Stimulated activated CD8-positive, alpha-beta memory T cell treated with anti-CD3 and anti-CD28 coated beads, Interleukin-12 subunit alpha, Interleukin-12 subunit beta, amount 100 ng/mL, for 24 hours (primary cell): ENCODE data around the gene AKAP13.
"Not testable (repeated sequence)": the region's sequence is repeated elsewhere in the genome, so short reads cannot be mapped to it uniquely, and the experiment has no call there.

Experiments used
- DNase-seq: peaks from one replicate; pipeline ENCODE4 v3.0.0-alpha.2; 2020; ENCODE audit errors: extremely low read depth

The AKAP13 gene

GRCh38 chr15:85500729-85501128 is 120.3 kb downstream of the AKAP13 start:
- DNase-seq: no peak

DNA sequence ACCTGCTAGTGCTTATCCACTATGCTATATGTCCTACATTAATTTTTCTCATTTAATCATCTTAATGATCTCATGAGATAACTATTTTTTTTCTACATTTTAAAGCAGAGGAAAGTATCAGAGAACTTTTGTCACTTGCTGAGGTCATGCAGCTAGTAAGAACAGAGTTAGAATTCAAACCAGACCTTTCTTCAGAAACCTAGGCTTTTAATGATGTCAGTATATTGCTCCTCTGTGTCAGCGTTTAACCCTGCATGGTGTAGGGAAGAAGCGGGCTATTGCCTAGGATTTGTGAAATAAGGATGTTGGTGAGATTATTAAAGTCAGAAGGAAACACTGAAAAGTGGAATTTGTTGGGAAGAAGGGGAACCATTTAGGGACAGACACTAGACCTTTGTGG is 121.2 kb downstream of the AKAP13 start:
- DNase-seq: no peak

- no peak for DNase-seq
Observed at GRCh38 chr15:85503151-85503799, 122.9 kb downstream of the AKAP13 start.

- DNase-seq: no peak
Observed at GRCh38 chr15:85504749-85505676, 124.6 kb downstream of the AKAP13 start.

GRCh38 chr15:85507114-85507513 is 126.7 kb downstream of the AKAP13 start:
- no peak for DNase-seq

- DNase-seq: no peak
Observed at GRCh38 chr15:85509973-85510372, 129.6 kb downstream of the AKAP13 start.

- no peak for DNase-seq
Observed at GRCh38 chr15:85514413-85514812, 134.0 kb downstream of the AKAP13 start.

DNA sequence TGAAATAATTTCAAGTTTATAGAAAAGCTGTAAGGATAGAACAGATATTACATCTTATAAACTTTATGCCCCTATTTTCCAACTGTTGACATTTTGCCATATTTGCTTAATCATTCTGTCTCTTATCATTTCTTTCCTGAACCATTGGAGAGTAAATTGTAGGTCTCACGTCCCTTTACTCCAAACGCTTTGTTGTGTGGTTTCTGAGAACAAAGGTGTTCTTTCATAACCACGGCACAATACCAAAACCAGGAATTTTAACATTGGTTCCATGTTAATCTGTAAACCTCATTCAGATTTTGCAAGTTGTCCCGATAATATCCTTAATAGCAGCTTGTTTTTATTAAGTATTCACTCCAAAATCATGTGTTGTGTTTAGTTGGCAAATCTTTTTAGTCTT is 134.8 kb downstream of the AKAP13 start:
- no peak for DNase-seq

DNA sequence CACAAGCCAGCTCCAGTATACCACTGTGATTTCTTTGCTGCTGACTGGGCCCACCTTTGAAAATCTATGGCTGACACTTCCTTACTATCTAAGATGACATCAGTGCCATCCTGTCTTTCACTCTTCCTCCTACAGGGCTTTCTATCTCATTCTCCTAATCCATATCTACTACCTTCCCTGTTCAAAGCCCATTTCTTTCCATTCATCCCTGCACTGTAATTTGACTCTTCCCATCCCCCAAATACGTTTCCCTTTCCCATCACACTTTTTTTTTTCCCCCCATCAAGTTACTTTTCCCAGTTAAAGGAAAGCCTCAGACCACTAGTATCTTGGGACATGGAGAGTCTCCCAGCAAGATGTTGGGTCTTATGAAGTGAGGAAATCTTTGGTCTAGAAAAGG is 136.7 kb downstream of the AKAP13 start:
- no peak for DNase-seq

DNA sequence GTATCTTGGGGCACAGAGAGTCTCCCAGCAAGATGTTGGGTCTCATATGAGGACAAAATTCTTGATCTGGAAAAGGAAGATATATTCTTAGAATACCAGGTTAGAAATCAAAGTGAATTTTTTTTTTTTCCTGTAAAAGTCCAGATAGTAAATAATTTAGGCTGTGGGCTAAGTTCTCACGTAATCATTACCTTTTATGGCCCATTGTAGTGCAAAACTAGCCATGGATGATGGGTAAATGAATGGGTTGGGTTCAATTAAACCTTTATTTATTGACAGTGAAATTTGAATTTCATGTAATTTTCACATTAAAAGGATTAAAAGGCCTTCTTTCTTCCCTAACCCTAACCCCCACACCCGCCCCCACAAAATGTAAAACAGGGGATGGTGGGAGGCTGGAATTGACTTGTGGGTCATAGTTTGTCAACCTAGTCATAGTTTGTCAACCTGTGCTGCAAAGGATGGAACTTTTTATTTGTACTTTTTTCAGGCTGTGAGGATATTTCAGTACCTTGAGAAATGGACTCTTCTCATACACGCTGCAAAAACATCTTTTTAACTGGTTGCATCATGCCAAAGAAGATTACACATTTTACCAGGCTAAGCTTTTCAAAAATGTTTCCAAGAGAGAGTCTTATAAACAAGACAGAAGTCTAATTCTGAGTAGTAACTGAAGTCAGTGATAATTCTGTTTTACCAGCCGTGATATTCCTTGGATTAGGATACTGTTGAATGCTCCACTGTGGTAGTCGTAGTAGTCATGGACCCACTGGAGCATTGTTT is 138.8 kb downstream of the AKAP13 start:
- DNase-seq: no peak

- DNase-seq: no peak
Observed at GRCh38 chr15:85520650-85521049, 140.2 kb downstream of the AKAP13 start.

DNA sequence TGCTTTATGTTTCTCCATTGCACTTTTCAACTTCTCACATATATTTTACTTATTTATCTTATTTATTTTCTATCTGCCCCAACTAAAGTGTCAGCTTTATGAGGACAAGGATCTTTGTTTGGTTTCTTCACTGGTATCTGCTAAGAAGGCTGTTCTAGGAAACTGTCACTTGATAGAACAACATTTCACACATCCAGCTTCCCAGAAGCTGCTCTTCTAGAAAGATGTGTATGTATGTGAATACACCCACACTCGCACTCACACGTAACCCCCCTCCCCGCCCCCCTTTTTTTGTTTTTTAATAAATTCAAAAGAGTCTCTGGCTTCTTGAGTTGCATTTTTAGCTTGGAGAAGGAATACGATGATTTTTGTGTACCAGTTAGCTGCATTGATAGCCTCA is 143.1 kb downstream of the AKAP13 start:
- no peak for DNase-seq

DNA sequence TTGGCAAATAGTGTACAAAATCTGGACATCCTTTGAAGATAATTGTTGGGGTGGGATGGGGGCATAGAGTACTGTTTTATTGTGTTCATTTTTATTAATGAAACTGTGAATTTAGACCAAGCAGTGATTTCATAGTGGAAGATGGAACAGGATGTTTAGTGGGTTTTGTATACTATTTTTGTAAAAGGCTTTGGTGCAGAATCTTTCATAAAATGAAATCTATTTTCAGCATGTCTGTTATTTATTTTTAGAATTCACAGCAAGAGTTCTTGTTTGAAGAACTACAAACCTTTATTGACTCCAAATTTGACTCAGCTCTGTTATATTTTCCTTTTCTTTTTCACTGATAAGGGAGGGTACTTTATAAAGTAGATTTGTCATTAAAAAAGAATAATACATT is 145.4 kb downstream of the AKAP13 start:
- DNase-seq: no peak

DNA sequence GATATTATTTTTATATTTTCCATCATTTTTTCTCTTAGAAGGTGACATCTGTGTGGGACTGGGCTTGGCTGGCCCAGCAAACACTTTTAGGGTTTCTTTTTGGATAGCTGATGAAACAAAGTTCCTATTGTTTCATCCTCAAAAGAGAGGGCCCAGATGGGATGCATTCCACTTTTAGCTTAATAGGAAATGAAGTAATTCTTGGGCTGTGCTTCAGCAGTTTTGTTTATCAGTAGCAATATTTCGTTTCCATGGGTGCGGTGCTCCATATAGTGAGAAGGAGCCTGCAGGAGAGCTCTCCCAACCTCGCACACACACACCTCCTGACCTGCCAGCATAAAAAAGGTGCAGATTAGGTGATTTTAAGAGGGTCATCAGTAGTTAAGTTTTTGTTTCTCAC is 147.5 kb downstream of the AKAP13 start:
- no peak for DNase-seq

DNA sequence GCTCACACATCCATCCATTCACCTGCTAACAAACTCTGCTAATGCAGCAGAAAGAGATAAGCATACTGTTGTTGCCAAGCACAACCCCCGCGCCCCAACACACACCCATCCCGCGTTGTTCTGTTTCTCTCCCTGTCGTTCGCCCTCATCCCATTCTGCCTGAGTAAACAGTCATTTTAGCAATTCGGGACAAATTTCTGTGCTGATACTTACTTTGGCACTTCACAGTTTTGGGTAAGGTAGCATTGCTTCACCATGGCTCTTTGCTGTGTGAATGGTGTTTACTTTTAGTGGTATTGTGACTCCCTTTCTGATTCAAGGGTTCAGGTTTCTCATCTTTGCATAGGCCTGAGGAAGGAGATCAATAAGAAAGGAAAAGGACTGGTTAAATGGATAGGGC is 149.7 kb downstream of the AKAP13 start:
- DNase-seq: no peak

DNA sequence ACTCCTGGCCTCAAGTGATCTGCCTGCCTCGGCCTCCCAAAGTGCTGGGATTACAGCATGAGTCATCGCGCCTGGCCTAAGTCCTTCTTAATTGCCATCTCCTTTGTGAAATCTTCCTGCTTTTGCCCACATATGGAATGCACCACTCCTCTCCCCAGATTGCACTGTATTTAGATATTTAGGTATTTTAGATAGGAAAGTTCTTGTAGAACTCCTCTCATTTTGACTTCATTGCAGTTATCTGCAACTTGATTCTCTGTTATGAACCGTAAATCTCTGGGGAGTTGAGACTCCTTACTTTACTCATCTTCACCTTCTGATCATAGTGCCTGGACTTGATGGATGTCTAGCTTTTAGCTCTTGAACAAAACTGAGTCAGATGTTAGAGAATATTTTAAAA is 150.7 kb downstream of the AKAP13 start:
- DNase-seq: no peak

- DNase-seq: no peak
Observed at GRCh38 chr15:85532689-85533088, 152.3 kb downstream of the AKAP13 start.

DNA sequence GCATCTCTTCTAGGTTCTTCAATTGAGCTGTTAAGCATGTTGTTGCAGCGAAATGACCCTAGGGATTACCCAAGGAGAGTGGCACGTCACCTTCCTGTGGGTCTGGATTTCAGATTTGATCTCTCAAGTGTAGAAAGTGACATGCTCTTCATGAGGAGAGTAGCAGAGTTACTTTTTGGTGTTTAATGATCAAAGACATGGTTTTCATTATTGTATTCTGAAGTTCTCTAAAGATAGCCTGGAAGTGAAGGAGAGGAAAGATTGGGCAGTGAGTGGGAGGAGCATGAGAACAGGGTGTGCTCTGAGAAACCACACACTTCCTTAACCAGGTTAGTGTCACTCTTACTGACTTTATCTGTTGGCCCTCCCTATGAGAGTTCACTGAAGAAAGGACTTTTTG is 153.6 kb downstream of the AKAP13 start:
- DNase-seq: no peak

GRCh38 chr15:85535533-85536330 is 155.3 kb downstream of the AKAP13 start:
- not testable (repeated sequence) for DNase-seq

GRCh38 chr15:85536341-85536740 is 155.9 kb downstream of the AKAP13 start:
- no peak for DNase-seq

GRCh38 chr15:85539491-85539890 is 159.1 kb downstream of the AKAP13 start:
- no peak for DNase-seq
